DMS79 (cell line): ENCODE results near the gene POLD2.

Experiments
- DNase-seq: peaks from one replicate; lab custom pipeline; 2025; lab: John Stamatoyannopoulos, UW

The POLD2 gene

GRCh38 chr7:44102846-44103565 lies 20.3 kb downstream of the POLD2 start:
- DNase-seq: no peak

GRCh38 chr7:44101966-44102845 lies 21.1 kb downstream of the POLD2 start:
- DNase-seq: no peak

- no peak for DNase-seq
These were observed 21.9 kb downstream of the POLD2 start for GRCh38 chr7:44101303-44101965.

DNA sequence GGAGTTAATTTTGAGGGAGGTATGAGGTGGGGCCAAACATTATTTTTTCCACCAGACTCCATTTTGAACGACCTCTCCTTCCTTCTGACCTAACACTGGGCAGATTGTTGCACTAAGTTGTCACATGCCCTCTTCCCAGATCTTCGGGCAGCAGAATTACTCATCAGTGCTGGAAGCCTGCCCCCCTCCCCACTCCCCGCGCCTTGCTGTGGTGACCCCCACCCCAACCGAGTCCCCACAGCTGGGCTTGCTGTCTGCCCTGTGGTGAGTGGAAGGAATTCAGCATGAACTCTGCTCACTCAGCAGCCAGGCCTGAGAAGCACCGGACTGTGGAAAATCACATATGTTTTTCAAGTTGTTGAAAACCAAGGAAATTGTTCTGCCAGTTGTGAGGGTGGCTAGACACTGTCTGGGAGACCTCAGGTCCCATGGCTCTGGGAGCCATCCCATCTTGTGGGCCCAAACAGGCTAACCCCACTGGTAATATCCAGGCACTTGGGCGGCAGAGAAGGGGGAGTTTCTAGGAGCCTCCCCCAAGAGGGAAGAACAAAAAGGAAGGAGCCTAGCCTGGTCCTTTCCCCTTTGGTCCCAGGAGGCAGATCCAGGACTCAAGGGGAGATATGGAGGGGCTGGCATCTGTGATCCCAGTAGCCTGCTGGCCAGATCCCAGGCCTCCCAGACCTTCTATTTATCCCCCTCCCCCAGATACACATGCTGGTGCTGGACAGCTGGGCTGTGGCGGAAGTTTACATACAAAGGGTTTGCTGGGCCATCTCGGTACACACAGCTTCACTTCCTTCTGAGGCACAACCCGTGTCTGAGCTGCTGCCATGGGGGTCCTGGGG lies 22.7 kb downstream of the POLD2 start:
- DNase-seq: no peak

DNA sequence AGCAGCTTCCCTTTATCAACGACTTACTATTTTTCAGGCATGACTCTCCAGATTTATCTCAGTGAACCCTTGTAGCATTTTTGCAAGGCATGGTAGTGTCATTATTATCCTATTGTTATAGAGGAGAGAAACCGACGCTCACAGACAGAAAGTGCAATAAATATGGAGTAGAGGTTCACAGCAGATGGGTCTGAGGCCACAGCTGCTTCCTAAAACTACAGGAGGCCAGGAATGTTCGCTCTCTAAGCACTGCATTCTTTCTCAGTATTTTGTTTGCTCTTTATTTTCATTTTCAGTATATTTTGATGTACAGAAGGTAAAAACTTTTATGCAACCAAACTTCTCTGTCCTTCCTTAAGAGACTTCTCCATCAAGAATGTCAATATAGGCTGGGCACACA lies 23.7 kb downstream of the POLD2 start:
- DNase-seq: no peak

GRCh38 chr7:44098092-44099068 lies 25.0 kb downstream of the POLD2 start:
- DNase-seq: no peak

DNA sequence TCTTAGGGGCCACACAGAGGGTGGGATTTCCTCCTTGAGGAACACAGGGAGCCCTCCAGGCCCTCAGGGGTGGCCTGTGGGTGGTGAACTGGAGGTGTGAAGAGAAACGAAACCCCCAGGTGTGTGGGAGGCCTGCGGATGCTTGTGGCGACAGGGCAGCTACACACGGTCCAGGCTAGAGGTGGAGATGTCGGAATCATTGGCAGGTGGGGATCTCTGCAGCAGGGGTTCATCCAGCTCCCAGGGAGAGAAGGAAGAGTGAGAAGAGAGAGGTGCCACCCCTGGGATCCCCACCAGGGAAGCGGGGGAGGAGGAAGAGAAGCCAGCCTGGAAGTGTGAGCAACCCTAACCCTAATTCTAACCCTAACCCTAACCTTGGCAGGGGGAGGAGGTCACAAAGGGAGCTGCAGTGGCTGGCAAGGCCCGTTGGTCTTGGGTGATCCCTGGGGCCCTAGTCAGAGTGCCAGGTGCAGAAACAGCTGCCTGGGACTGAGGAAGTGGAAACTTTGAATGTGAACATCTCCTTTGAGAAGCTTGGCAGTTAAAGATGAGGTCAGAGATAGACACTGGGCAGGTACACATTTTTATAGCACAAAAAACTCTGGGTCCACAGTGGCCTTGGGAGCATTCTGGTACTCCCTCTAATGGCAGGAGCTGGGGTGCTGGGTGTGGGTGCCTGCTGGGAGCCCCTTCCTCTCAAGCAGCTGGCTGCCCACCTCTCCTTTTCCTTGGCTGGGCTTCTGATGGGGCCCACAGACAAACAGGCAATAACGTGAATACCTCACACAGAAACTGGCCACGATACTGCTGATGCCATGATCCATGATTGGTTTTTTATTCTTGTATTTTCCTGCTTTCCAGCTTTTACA lies 26.1 kb downstream of the POLD2 start:
- no peak for DNase-seq

GRCh38 chr7:44096326-44096881 lies 26.9 kb downstream of the POLD2 start:
- no peak for DNase-seq

DNA sequence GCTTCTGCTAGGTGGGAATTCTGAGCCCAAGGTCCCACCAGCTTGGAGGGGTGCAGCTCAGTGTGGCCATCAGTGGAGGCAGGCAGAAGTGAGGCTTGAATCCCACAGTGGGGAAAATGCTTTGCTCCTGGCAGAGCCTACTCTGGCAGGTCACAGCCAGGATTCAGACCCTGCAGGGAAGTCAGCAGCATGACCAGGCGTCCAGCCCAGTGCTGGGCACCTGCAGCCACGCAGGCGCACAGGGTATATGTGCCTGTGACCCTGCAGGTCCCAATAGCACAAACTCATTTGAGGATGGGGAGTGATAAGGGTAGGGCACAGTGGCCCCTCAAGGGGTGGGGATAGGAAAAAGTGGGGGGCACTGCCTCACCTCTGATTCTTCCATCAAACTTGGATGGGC lies 27.6 kb downstream of the POLD2 start:
- DNase-seq: no peak

GRCh38 chr7:44094883-44095592 lies 28.3 kb downstream of the POLD2 start:
- DNase-seq: no peak

- DNase-seq: no peak
These were observed 29.0 kb downstream of the POLD2 start for GRCh38 chr7:44094365-44094764.

GRCh38 chr7:44093102-44093641 lies 30.2 kb downstream of the POLD2 start:
- no peak for DNase-seq

DNA sequence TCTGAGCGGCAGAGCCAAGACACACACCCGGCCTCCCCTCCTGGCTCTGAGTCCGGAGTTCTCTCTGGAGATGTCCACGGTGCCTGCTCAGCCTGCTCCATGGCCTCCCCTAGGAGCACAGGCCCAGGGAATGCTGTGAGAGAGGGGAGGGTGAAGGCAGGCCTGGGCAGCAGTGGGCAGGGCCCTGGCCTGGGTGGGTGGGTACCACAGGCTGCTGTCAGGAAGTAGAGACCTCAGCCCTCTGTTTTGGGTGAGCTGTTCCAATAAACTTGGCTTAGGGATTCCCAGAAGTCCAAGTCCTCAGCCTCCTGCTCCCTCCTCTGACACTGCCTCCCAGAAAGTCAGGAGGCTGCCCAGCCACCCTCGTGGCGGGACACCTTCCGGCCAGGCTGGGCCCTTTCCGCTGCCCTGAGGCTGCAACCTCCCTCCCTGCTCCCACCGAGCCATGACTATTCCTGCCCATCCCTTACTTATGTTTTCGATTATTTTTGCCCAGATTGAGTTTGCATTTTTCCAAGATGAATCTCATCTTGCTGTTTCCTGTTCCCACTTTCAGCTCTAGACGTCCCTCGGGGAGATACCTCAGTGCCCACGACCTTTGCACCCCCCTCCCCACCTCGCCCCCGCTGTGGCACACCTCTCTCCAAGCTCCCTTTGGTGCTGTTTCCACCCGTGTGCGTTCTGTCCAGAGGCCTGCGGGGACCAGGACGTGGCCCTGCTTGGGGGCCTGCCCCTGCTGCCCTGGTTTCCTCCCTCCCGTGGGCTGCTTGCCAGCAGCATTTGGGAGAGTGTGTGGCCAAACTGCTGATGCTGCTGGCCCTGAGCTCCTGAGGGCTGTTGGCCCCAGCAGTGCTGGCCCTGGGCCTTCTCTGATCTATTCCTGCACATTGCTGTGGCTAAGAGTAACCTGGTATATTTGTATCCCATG lies 35.2 kb downstream of the POLD2 start:
- no peak for DNase-seq

GRCh38 chr7:44086627-44087026 lies 36.7 kb downstream of the POLD2 start:
- DNase-seq: no peak

GRCh38 chr7:44085546-44085945 lies 37.8 kb downstream of the POLD2 start:
- DNase-seq: no peak

DNA sequence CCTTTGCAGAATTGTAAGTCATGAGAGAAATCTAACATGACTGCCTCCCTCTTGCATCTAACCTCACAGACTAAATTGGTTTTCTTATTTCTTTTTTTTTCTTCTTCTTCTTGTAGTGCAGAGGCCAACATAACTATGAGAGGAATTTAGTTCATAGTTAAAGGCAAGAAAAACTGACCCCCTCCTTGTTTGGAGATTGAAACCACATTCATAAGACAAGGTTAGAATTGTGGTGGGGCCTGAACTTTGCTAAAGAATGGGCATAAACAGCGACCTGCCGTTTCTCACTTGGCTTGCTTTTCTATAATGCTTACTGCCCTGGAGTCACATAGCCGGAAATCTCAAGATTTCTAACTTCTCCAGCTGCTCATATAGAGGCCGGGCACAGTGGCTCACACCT lies 38.6 kb downstream of the POLD2 start:
- no peak for DNase-seq

DNA sequence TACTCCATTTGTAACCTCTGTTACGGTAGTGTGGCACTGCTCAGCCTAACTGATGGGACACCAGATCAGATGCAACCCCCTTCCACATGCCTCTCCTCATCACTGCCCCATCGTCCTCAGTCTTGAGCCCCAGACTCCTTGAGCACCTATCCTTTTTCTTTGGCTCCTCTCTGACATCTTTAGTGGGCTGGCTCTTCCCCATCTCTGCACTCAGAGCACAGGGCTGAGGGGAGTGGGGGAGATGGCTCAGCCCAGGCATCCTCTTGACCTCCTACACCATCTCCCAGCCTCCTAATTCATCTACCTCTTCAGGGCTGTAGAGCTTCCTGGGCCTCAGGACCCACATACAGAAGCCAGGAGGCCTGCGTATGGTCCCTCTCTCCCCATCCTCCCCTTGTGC lies 39.6 kb downstream of the POLD2 start:
- DNase-seq: no peak
